Measurements from ENCODE around the gene PDE4B.

PDE4B gene

DNA sequence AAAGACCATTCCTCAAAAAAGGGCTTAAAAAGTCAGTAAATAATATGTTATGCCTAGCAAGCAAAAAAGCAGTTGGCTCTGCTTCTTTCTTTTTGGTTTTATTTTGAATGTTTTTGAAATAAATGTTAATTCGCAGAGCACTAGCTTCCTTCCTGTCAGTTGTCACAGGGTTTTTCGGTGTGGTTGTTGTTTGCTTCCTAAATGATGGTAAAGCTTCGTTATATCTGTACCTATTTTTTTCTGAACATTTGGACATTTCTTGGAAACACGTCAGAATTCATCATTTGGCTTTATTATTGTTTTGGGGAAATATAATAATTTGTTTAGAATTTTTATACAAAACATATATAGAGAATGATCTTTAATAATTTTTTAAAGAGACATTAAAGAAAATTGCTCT is 389.3 kb downstream of the PDE4B start:
- no peak for DNase-seq (ENCODE audit: low read depth, low spot score)

- no peak for DNase-seq (ENCODE audit: low read depth, low spot score)
Observed at GRCh38 chr1:66182551-66183178, 390.0 kb downstream of the PDE4B start.

- no peak for DNase-seq (ENCODE audit: low read depth, low spot score)
Observed at GRCh38 chr1:66183400-66183799, 390.7 kb downstream of the PDE4B start.

- DNase-seq (ENCODE audit: low read depth, low spot score), result no peak
Observed at GRCh38 chr1:66197120-66197519, 404.4 kb downstream of the PDE4B start.

GRCh38 chr1:66197785-66198184 is 405.1 kb downstream of the PDE4B start:
- DNase-seq (ENCODE audit: low read depth, low spot score), result no peak

DNA sequence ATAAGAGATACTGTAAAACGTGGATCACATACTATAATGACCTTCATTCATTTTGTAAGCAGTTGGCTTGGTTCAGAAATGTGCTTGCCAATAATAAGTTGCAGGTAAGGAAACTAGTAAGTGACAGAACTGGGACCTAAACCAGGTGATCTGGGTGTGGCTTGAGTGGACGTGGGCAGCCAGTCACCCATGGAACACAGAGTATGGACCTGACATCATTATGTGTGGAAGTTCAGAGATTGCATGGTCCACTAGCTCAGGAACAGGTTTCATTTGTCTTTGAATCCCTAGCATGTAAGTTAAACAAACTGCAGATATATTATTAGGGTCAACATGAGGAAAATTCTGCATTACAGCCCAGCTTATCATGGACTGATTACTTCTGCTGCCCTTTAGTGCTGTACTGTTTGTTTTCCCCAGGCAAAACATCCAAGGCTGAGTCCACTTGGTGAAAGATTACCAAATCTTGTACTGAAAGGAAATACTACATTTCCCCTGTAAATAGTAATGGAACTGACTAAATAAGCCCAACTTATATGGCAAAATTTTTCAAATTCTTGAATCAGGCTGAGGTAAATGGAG is 414.0 kb downstream of the PDE4B start:
- no peak for DNase-seq (ENCODE audit: low read depth, low spot score)

DNA sequence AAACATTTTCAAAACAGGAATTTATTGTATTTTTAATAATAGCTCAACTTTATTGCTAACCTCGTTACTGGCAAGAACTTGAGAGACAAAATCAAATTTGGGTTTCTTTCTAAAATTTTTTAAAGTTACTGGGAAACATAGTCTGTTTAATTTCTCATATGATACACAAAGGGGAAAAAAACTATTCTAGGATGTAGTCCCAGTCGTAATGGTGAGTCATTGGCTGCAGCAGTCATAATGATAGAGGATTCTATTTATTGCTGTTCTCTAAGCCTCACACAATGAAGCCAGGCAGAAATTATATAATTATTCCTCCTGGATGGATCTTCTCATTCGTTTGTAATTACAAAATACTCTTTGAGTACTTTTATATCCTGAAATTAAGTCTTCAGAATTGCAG is 414.8 kb downstream of the PDE4B start:
- no peak for DNase-seq (ENCODE audit: low read depth, low spot score)

DNA sequence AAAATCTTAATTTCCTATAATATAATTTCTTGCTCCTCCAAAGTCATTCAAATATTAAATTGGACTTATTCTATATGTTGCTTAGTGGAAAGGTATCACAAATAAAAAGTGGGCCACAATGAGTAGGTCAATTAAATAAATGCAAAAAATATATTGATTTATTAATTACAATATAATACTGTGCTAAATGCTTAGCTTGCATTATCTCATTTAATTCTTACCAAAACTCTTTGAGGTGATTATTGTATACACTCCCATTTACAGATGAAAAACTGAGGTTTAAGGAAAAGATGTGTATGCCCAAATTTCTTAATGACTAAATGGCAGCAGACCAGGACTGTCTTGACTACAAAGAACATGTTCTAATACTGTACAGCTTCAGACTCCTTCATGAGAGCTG is 415.9 kb downstream of the PDE4B start:
- DNase-seq (ENCODE audit: low read depth, low spot score), result no peak

- DNase-seq (ENCODE audit: low read depth, low spot score), result no peak
Observed at GRCh38 chr1:66210635-66211244, 418.0 kb downstream of the PDE4B start.

- DNase-seq (ENCODE audit: low read depth, low spot score), result no peak
Observed at GRCh38 chr1:66211521-66211920, 418.8 kb downstream of the PDE4B start.

DNA sequence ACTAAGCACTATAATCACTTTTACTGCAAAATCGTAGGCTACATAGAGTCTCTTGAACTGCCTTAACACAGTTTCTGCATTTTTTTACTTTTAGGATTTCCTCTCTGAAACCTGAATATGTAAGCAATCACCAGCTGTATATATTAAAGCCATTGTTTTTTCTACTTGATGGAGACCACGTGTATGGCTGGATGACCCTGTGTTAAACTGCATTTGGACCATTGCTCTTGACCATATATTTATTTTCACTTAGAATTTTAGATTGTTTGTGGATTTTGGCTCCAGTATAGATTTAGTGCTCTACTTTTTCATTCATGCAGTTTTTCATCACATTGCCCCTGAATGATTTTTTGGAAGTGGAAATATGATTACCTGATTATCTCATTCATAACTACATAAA is 420.8 kb downstream of the PDE4B start:
- DNase-seq (ENCODE audit: low read depth, low spot score), result no peak

DNA sequence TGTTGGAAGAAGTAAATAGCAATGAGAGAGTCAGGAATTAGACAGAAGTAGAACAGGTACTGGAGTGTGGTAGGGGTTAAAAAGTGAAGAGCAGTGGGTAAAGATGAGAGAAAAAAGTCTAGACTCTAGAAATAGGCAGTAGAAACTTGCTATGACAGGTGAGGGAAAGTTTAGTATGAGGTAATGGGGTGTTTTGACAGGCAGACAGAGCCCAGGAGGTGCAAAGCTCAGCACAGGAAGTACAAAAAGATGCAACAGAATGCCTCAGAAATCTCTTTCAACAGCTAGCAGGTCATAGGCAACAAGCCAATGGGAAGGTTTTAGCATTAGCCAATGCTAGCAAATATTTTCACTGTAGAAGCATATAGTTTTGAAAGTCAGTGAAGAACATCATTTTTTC is 422.2 kb downstream of the PDE4B start:
- no peak for DNase-seq (ENCODE audit: low read depth, low spot score)

DNA sequence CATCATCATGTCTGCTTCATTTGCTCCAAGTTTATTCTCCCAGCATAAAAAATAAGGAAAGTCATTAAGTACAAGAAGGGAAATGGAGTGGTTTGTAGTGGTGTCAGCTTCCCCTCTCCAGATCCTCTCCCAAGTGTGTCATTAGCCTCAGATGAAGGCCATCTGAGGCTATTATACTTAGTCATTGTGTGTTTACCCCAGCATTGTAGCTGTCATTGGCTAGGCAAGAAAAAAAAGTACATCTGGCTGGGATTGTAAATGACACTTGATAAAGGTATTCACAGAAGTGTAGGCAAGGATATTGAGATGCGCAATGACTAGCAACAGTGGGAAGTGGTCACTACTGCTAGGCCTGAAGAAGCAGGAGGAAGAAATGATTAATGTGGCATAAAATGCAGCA is 424.3 kb downstream of the PDE4B start:
- DNase-seq (ENCODE audit: low read depth, low spot score), result no peak

DNA sequence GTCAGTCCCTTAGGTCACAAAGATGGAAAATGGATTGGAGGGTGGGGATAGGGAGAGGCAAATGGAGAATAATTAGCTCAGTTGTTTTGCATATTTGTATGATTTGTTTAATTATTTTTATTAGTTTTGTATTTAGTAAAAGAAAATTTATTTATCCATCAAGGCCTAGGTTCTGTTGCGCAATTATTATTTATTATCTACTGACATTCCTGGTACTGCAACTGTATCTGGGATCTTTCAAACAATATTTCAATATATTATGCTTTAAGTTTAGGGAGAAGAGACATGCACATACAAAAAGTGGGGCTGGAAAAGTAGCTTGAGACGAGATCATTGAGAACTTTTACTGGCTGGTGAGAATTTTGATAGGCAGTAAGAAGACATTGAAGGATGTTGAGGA is 424.9 kb downstream of the PDE4B start:
- DNase-seq (ENCODE audit: low read depth, low spot score), result no peak

DNA sequence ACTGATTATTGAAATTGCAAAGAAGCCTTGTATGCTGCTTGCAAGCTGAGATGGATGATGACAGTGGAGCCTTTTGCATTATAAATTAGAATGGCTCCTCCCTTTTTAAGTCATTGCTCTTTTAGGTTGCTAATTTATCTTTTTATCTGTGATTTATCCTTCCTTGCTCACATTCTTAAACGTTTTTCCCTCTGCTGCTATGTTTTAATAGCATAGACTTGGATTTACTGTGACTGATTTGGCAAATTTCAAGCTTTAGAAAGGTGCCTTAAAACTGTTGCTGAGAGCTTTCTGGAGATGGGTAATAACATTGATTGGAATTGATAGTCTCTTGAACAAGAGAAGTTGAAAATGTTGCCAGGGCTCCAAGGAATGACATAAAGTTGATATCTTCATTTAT is 427.8 kb downstream of the PDE4B start:
- no peak for DNase-seq (ENCODE audit: low read depth, low spot score)

DNA sequence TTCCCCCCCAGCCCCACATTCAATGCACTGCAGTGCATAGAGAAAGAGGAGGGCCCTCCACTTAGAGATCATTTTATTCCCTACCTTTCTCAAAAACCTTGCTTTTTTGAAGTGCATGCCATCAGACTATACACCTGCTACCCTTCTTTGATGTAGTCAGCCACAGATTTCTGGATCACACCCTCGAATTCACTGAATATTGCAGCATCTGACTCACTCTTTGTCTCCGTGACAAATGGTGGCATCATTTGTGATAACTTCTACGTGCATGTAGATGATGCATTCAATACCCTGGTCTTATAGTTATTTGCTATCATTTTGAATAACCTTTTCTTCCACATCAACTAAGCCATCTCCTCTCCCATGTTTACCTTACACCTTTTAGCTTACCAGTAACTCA is 431.0 kb downstream of the PDE4B start:
- DNase-seq (ENCODE audit: low read depth, low spot score), result no peak

DNA sequence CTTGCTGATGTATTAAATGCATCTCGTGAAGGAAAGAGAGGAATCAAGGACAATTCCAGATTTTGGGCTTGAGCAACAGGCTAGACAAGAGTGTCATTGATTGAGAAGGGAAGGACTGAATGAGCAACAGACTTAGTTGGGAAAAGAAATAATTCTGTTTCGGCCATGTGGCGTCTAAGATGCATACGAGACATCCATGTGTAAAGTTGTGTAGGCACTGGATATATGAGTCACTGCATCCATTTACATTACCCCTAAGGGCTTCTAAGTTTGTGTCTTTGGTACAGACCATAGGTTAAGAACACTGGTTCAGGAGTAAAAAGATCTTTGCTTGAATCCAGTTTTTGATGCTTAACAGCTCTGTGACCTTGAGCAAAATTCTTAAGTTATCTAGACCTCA is 434.3 kb downstream of the PDE4B start:
- DNase-seq (ENCODE audit: low read depth, low spot score), result no peak

DNA sequence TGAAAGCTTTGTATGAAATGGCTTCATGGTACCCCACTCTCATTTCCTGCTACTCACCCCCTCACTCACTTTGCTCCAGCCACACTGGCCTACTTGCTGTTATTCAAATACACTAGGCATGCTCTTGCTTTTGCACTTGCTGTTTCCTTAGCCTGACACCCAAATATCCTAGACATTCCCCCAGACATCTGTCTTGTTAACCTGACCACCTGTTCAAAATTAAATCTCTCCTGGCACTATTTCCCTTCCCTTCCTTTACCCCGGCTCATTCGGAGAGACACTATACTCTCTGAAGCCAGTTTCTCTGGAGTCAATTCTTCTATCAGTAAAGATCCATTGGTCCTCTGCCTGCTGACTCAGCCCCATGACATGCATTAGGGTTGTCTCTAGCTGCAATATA is 435.3 kb downstream of the PDE4B start:
- no peak for DNase-seq (ENCODE audit: low read depth, low spot score)

- no peak for DNase-seq (ENCODE audit: low read depth, low spot score)
Observed at GRCh38 chr1:66231217-66231616, 438.5 kb downstream of the PDE4B start.

- DNase-seq (ENCODE audit: low read depth, low spot score), result no peak
Observed at GRCh38 chr1:66231681-66232463, 439.2 kb downstream of the PDE4B start.

GRCh38 chr1:66237042-66237441 is 444.3 kb downstream of the PDE4B start:
- DNase-seq (ENCODE audit: low read depth, low spot score), result no peak

- no peak for DNase-seq (ENCODE audit: low read depth, low spot score)
Observed at GRCh38 chr1:66237722-66238479, 445.2 kb downstream of the PDE4B start.

Data from brain pericyte (primary cell).